Astrocyte (in vitro differentiated cells and primary cell): ENCODE data around the gene BTN2A1.

Experiments
- CTCF ChIP-seq: IDR thresholded peaks from 2 replicates; pipeline ENCODE4 v1.5.1; 2011; ENCODE audit warnings: low read depth, mild to moderate bottlenecking, inconsistent platforms, low read length, moderate library complexity; ENCODE audit not compliant: insufficient read depth
- EZH2 ChIP-seq: IDR thresholded peaks from 2 replicates; pipeline ENCODE4 v1.6.1; 2012; ENCODE audit warnings: mild to moderate bottlenecking, low read length, inconsistent platforms; ENCODE audit not compliant: insufficient read depth

GRCh38 chr6:26491604-26492003, 33.8 kb downstream of the BTN2A1 start:
- no peak for TF ChIP-seq CTCF
- no peak for TF ChIP-seq EZH2
